Measurements from ENCODE around the gene ELOVL4. TPM values are rescaled to one million over a fixed set of nuclear protein-coding genes. Genes with fewer than 3 reads are reported as not detected.

ELOVL4 gene
- total and polyA plus RNA-seq, 2 of the 4 experiments (the other 2 are of a cell fraction) = 2.2 to 2.3 TPM

- Histone ChIP-seq H3K4ac (ENCODE audit: low read depth, low read length) (no peak overlapping the region), H3K36me3 (ENCODE audit: control insufficient read depth, insufficient read depth, low read length) (no peaks in the 10 kb centered on the region), H3K4me2 (ENCODE audit: low read depth, low read length) (no peak overlapping the region), H2AFZ (replicated peaks; ENCODE audit: low read length, poor library complexity) (no peak overlapping the region), H2BK5ac (ENCODE audit: low read depth, low read length, poor library complexity, severe bottlenecking) (no peak overlapping the region), H3K14ac (replicated peaks; ENCODE audit: low read depth, low read length) (no peak overlapping the region), H4K8ac (ENCODE audit: low read depth in 2 of 2, low read length in 2 of 2) (no peak overlapping the region), H3K9me3 (ENCODE audit: control insufficient read depth, insufficient read depth, low read length) (no peaks in the 10 kb centered on the region), H2BK20ac (ENCODE audit: low read depth, low read length) (no peak overlapping the region), H3K4me1 (ENCODE audit: control insufficient read depth, insufficient read depth, low read length) (no peaks in the 10 kb centered on the region), H3K27me3 (ENCODE audit: control insufficient read depth, insufficient read depth, low read length) (no peaks in the 10 kb centered on the region), H4K5ac (ENCODE audit: low read depth, low read length) (no peak overlapping the region), H3K23ac (ENCODE audit: low read depth, low read length) (no peak overlapping the region), H4K91ac (ENCODE audit: insufficient read depth, low read depth, low read length) (no peak overlapping the region), H3K18ac (ENCODE audit: low read depth, low read length) (no peak overlapping the region), H2AK5ac (ENCODE audit: low read depth, low read length) (no peak overlapping the region), H2BK120ac (ENCODE audit: low read depth, low read length) (no peak overlapping the region), H3K79me1 (ENCODE audit: low read depth in 1 of 2, low read length in 2 of 2) (no peaks in the 10 kb centered on the region), H3K4me3 (ENCODE audit: insufficient read depth, low read depth, low read length) (no peak overlapping the region), H3K9ac (ENCODE audit: low read depth, low read length) (no peak overlapping the region), H3K27ac (ENCODE audit: insufficient read depth, low read length) (no peak overlapping the region), H4K20me1 (ENCODE audit: insufficient read depth, low read length) (no peaks in the 10 kb centered on the region), H2BK15ac (ENCODE audit: low read depth, low read length) (no peak overlapping the region), H2AK9ac (replicated peaks; ENCODE audit: low read depth, low read length, poor library complexity) (no peak overlapping the region), H3K9me1 (ENCODE audit: insufficient read depth, low read length) (no peaks in the 10 kb centered on the region), H3K56ac (ENCODE audit: extremely low read depth, insufficient read depth, low read length) (no peak overlapping the region)
- POLR2A ChIA-PET (ENCODE audit: unreplicated experiment) = no interaction called here
- DNase-seq (no peak), ATAC-seq (ENCODE audit: low read depth) (no peak)
- dilution Hi-C loops (cut with HindIII; ENCODE audit: low sequenced_read_pairs, unreplicated experiment) = loop anchor here (25.0 kb wide), 1 partner anchor 123 kb away; no protein-coding TSS in a partner anchor
- intact Hi-C loops (cut with micrococcal nuclease) = no loop called here
- no TSS peak for BruUV-seq (replicated peaks)
- no CpG with 5 or more reads among the region's 3 CpGs for WGBS, 2 experiments (ENCODE audit: extremely low coverage in 2 of 2, insufficient read length in 1 of 2)
- CTCF ChIA-PET = no interaction called here
- in situ Hi-C loops (cut with MboI; ENCODE audit: low sequenced_read_pairs) = no loop called here
- TF ChIP-seq MAZ (IDR thresholded peaks at IDR 0.05; ENCODE audit: borderline replicate concordance, low read depth, low read length) = no peak
- no peak for TF ChIP-seq RFX5 (IDR thresholded peaks at IDR 0.05; ENCODE audit: low read depth, low read length)
- no peak for TF ChIP-seq CHD1 (IDR thresholded peaks at IDR 0.05; ENCODE audit: low read depth, low read length)
- TF ChIP-seq BHLHE40 (IDR thresholded peaks at IDR 0.05; ENCODE audit: low read depth, low read length) = no peak
- TF ChIP-seq NFE2L2 (IDR thresholded peaks at IDR 0.05; ENCODE audit: low read depth, low read length) = no peak
- TF ChIP-seq POLR2A (IDR thresholded peaks at IDR 0.05; ENCODE audit: low read depth, low read length) = no peak
- no peak for TF ChIP-seq RCOR1 (IDR thresholded peaks at IDR 0.05; ENCODE audit: insufficient replicate concordance, low read length)
- no peak for TF ChIP-seq CTCF (conservative IDR thresholded peaks at IDR 0.05; ENCODE audit: low read depth, low read length)
- TF ChIP-seq MXI1 (IDR thresholded peaks at IDR 0.05; ENCODE audit: borderline replicate concordance, low read depth, low read length) = no peak
- TF ChIP-seq FOS (IDR thresholded peaks at IDR 0.05; ENCODE audit: low read depth, low read length) = no peak
- no peak for TF ChIP-seq ELK1 (IDR thresholded peaks at IDR 0.05; ENCODE audit: borderline replicate concordance, low read depth, low read length)
- no peak for TF ChIP-seq CEBPB (IDR thresholded peaks at IDR 0.05; ENCODE audit: low read depth, low read length)
- TF ChIP-seq SMC3 (IDR thresholded peaks at IDR 0.05; ENCODE audit: low read depth, low read length) = no peak
- no peak for TF ChIP-seq MAFK (IDR thresholded peaks at IDR 0.05; ENCODE audit: low read depth, low read length)
- TF ChIP-seq RAD21 (IDR thresholded peaks at IDR 0.05; ENCODE audit: low read length) = no peak
- TF ChIP-seq USF2 (IDR thresholded peaks at IDR 0.05; ENCODE audit: low read depth, low read length) = no peak
These were observed 17.3 kb upstream of the ELOVL4 start for GRCh38 chr6:79964607-79965081.

All from IMR-90 (cell line).